Muscle of leg (tissue), 11 donors: ENCODE data around the gene ZNF282. TPM values are rescaled to one million over a fixed set of nuclear protein-coding genes. Genes with fewer than 3 reads are reported as not detected.
"Not testable (repeated sequence)": the region's sequence is repeated elsewhere in the genome, so short reads cannot be mapped to it uniquely, and the experiment has no call there.

Experiments used
- DNase-seq: peaks from one replicate; pipeline ENCODE4 v3.0.0; 2013
- H3K27ac ChIP-seq: one replicate; pipeline ENCODE4 v1.5.1; 2013; ENCODE audit warnings: mild to moderate bottlenecking, low read length, control low read depth
- H3K27me3 ChIP-seq: one replicate; pipeline ENCODE4 v1.6.1; 2013; ENCODE audit warnings: low read length; ENCODE audit not compliant: control insufficient read depth, insufficient read depth
- H3K36me3 ChIP-seq: one replicate; pipeline ENCODE4 v1.6.1; 2013; ENCODE audit warnings: low read length; ENCODE audit not compliant: control insufficient read depth, insufficient read depth
- H3K4me1 ChIP-seq: one replicate; pipeline ENCODE4 v1.6.1; 2013; ENCODE audit warnings: low read length; ENCODE audit not compliant: control insufficient read depth, insufficient read depth
- H3K4me3 ChIP-seq: one replicate; pipeline ENCODE4 v1.5.1; 2013; ENCODE audit warnings: low read length, control low read depth
- H3K9me3 ChIP-seq: replicated peaks from 2 replicates; pipeline ENCODE4 v1.6.1; 2013; ENCODE audit warnings: low read depth, low read length; ENCODE audit not compliant: control insufficient read depth
- WGBS: methylation state at CpG from one replicate; pipeline ENCODE4 v1.1.5; 2013; ENCODE audit warnings: missing lambda C conversion rate; ENCODE audit not compliant: insufficient coverage; 5-methylcytosine and 5-hydroxymethylcytosine counted together
- polyA plus RNA-seq, 8 donors: library from polyadenylated mRNA; unstranded; fragments of 120-200 nt; gene quantifications; one replicate each; pipeline versions ENCODE4 v1.2.1 to v1.2.3, GENCODE V29; 2013; ENCODE audit warnings: inconsistent platforms in 1 of 8, low replicate concordance in 1 of 8; ENCODE audit not compliant: insufficient read length in 8 of 8, insufficient read depth in 1 of 8
- total RNA-seq: library from RNA; stranded (reverse); fragments of 120-200 nt; gene quantifications from one replicate; pipeline ENCODE4 v1.2.4, GENCODE V29; 2013

The ZNF282 gene
- total and polyA plus RNA-seq, 9 donors: 13.3 to 20.8 (median 18.8) TPM

GRCh38 chr7:149267733-149268132 is 72.4 kb downstream of the ZNF282 start:
- Histone ChIP-seq H3K27me3 (no peaks in the 10 kb centered on the region), H3K9me3 (no peaks in the 10 kb centered on the region), H3K4me1 (peaks cover 2% of the 10 kb centered on the region), H3K36me3 (peaks cover 49% of the 10 kb centered on the region), H3K4me3 (no peak overlapping the region), H3K27ac (no peak overlapping the region)
- WGBS: 100% methylated on average over 1 of the region's 8 CpGs
- no peak for DNase-seq

GRCh38 chr7:149274424-149274823 is 79.1 kb downstream of the ZNF282 start:
- not testable (repeated sequence) for H3K4me1 ChIP-seq, H3K27me3 ChIP-seq, H3K4me3 ChIP-seq, DNase-seq, H3K27ac ChIP-seq, H3K9me3 ChIP-seq
- no CpG with 5 or more reads among the region's 8 CpGs for WGBS
- peaks cover 49% of the 10 kb centered on the region for H3K36me3 ChIP-seq

Other genes with a start within 250 kb of the ZNF282 start
- 69.6 TPM for gene PDIA4, start 167.0 kb upstream of the ZNF282 start, total RNA-seq
- 100 to 1,000 TPM in 1 of 8 donors, 10 to 100 TPM in 7; 62.9 to 114 (median 80.3) TPM for gene PDIA4, start 167.0 kb upstream of the ZNF282 start, polyA plus RNA-seq
- gene ZNF786, start 104.8 kb upstream of the ZNF282 start, total RNA-seq: 4.6 TPM
- gene ZNF786, start 104.8 kb upstream of the ZNF282 start, polyA plus RNA-seq: 1 to 10 TPM; 3.9 to 6.6 (median 4.6) TPM
- gene ZNF425, start 69.2 kb upstream of the ZNF282 start, total RNA-seq: 3.4 TPM
- 1 to 10 TPM; 3.4 to 4.9 (median 4.5) TPM for gene ZNF425, start 69.2 kb upstream of the ZNF282 start, polyA plus RNA-seq
- gene ZNF398, start 48.1 kb upstream of the ZNF282 start, total RNA-seq: 8.2 TPM
- gene ZNF398, start 48.1 kb upstream of the ZNF282 start, polyA plus RNA-seq: 10 to 100 TPM in 1 of 8 donors, 1 to 10 TPM in 7; 7.0 to 10.6 (median 8.5) TPM
- 5.4 TPM for gene ZNF212, start 44.1 kb downstream of the ZNF282 start, total RNA-seq
- 10 to 100 TPM in 5 of 8 donors, 1 to 10 TPM in 3; 8.4 to 11.8 (median 10.4) TPM for gene ZNF212, start 44.1 kb downstream of the ZNF282 start, polyA plus RNA-seq
- 11.8 TPM for gene ZNF783, start 66.7 kb downstream of the ZNF282 start, total RNA-seq
- 10 to 100 TPM; 10.3 to 16.6 (median 11.9) TPM for gene ZNF783, start 66.7 kb downstream of the ZNF282 start, polyA plus RNA-seq